Measurements from ENCODE around the gene CYB561D1.

CYB561D1 gene

GRCh38 chr1:109501644-109502363 is 7.9 kb downstream of the CYB561D1 start:
- H3K27me3 ChIP-seq (ENCODE audit: control insufficient read depth, insufficient read depth, low read length) = peaks cover 11% of the 10 kb centered on the region; the same call in 1 of the 2 replicates
- H3K36me3 ChIP-seq (ENCODE audit: control insufficient read depth, insufficient read depth, low read length) = peaks cover 4% of the 10 kb centered on the region; the same call in 1 of the 2 replicates
- no peak overlapping the region for H3K4me3 ChIP-seq (ENCODE audit: low read depth, low read length)
- no peaks in the 10 kb centered on the region for H3K9me3 ChIP-seq (ENCODE audit: control insufficient read depth, insufficient read depth, low read depth, low read length)
- H3K27ac ChIP-seq (ENCODE audit: low read depth, low read length) = no peak overlapping the region
- H3K9ac ChIP-seq (ENCODE audit: low read length) = no peak overlapping the region
- H3K4me1 ChIP-seq (ENCODE audit: control insufficient read depth, insufficient read depth, low read length) = peaks cover 17% of the 10 kb centered on the region

- Histone ChIP-seq H3K4me1 (ENCODE audit: control insufficient read depth, insufficient read depth, low read length) (peaks cover 16% of the 10 kb centered on the region), H3K9me3 (ENCODE audit: control insufficient read depth, insufficient read depth, low read depth, low read length) (no peaks in the 10 kb centered on the region), H3K27me3 (ENCODE audit: control insufficient read depth, insufficient read depth, low read length) (peaks cover 17% of the 10 kb centered on the region; the same call in 1 of the 2 replicates), H3K36me3 (ENCODE audit: control insufficient read depth, insufficient read depth, low read length) (peaks cover 4% of the 10 kb centered on the region; the same call in 1 of the 2 replicates), H3K27ac (ENCODE audit: low read depth, low read length) (no peak overlapping the region), H3K9ac (ENCODE audit: low read length) (no peak overlapping the region), H3K4me3 (ENCODE audit: low read depth, low read length) (no peak overlapping the region)
These were observed 8.5 kb downstream of the CYB561D1 start for GRCh38 chr1:109502364-109502851.

- Histone ChIP-seq H3K9ac (ENCODE audit: low read length) (no peak overlapping the region), H3K4me3 (ENCODE audit: low read depth, low read length) (no peak overlapping the region), H3K9me3 (ENCODE audit: control insufficient read depth, insufficient read depth, low read depth, low read length) (no peaks in the 10 kb centered on the region), H3K27me3 (ENCODE audit: control insufficient read depth, insufficient read depth, low read length) (peaks cover 32% of the 10 kb centered on the region), H3K27ac (ENCODE audit: low read depth, low read length) (no peak overlapping the region), H3K4me1 (ENCODE audit: control insufficient read depth, insufficient read depth, low read length) (peaks cover 4% of the 10 kb centered on the region), H3K36me3 (ENCODE audit: control insufficient read depth, insufficient read depth, low read length) (peaks cover 4% of the 10 kb centered on the region; the same call in 1 of the 2 replicates)
These were observed 10.0 kb downstream of the CYB561D1 start for GRCh38 chr1:109503935-109504334.

GRCh38 chr1:109504974-109505373 is 11.1 kb downstream of the CYB561D1 start:
- Histone ChIP-seq H3K27ac (ENCODE audit: low read depth, low read length) (no peak overlapping the region), H3K4me1 (ENCODE audit: control insufficient read depth, insufficient read depth, low read length) (no peaks in the 10 kb centered on the region), H3K36me3 (ENCODE audit: control insufficient read depth, insufficient read depth, low read length) (peaks cover 4% of the 10 kb centered on the region; the same call in 1 of the 2 replicates), H3K4me3 (ENCODE audit: low read depth, low read length) (no peak overlapping the region), H3K27me3 (ENCODE audit: control insufficient read depth, insufficient read depth, low read length) (peaks cover 42% of the 10 kb centered on the region), H3K9me3 (ENCODE audit: control insufficient read depth, insufficient read depth, low read depth, low read length) (no peaks in the 10 kb centered on the region), H3K9ac (ENCODE audit: low read length) (no peak overlapping the region)

- Histone ChIP-seq H3K4me1 (ENCODE audit: control insufficient read depth, insufficient read depth, low read length) (peaks cover 6% of the 10 kb centered on the region; the same call in 1 of the 2 replicates), H3K27me3 (ENCODE audit: control insufficient read depth, insufficient read depth, low read length) (peaks cover 64% of the 10 kb centered on the region), H3K36me3 (ENCODE audit: control insufficient read depth, insufficient read depth, low read length) (no peaks in the 10 kb centered on the region), H3K27ac (ENCODE audit: low read depth, low read length) (no peak overlapping the region), H3K4me3 (ENCODE audit: low read depth, low read length) (no peak overlapping the region), H3K9me3 (ENCODE audit: control insufficient read depth, insufficient read depth, low read depth, low read length) (no peaks in the 10 kb centered on the region), H3K9ac (ENCODE audit: low read length) (no peak overlapping the region)
These were observed 14.3 kb downstream of the CYB561D1 start for GRCh38 chr1:109508001-109508872.

GRCh38 chr1:109508873-109509175 is 14.9 kb downstream of the CYB561D1 start:
- H3K4me1 ChIP-seq (ENCODE audit: control insufficient read depth, insufficient read depth, low read length) = peaks cover 6% of the 10 kb centered on the region; the same call in 1 of the 2 replicates
- no peaks in the 10 kb centered on the region for H3K36me3 ChIP-seq (ENCODE audit: control insufficient read depth, insufficient read depth, low read length)
- H3K9me3 ChIP-seq (ENCODE audit: control insufficient read depth, insufficient read depth, low read depth, low read length) = no peaks in the 10 kb centered on the region
- no peak overlapping the region for H3K27ac ChIP-seq (ENCODE audit: low read depth, low read length)
- no peak overlapping the region for H3K9ac ChIP-seq (ENCODE audit: low read length)
- peak overlapping the region; percentile 78 for H3K4me3 ChIP-seq (ENCODE audit: low read depth, low read length)
- peaks cover 67% of the 10 kb centered on the region for H3K27me3 ChIP-seq (ENCODE audit: control insufficient read depth, insufficient read depth, low read length)

- H3K4me1 ChIP-seq (ENCODE audit: control insufficient read depth, insufficient read depth, low read length) = peaks cover 6% of the 10 kb centered on the region; the same call in 1 of the 2 replicates
These were observed 15.6 kb downstream of the CYB561D1 start, which contains the start of gene AMIGO1 for GRCh38 chr1:109509176-109510134. AMIGO1 (minus strand) TSS chr1:109509727; CDS start chr1:109508912, 815 bp downstream.

GRCh38 chr1:109513110-109513710 is 19.3 kb downstream of the CYB561D1 start:
- H3K9ac ChIP-seq (ENCODE audit: low read length) = no peak overlapping the region
- H3K27me3 ChIP-seq (ENCODE audit: control insufficient read depth, insufficient read depth, low read length) = peaks cover 46% of the 10 kb centered on the region
- no peaks in the 10 kb centered on the region for H3K9me3 ChIP-seq (ENCODE audit: control insufficient read depth, insufficient read depth, low read depth, low read length)
- H3K4me1 ChIP-seq (ENCODE audit: control insufficient read depth, insufficient read depth, low read length) = peaks cover 6% of the 10 kb centered on the region; the same call in 1 of the 2 replicates
- no peaks in the 10 kb centered on the region for H3K36me3 ChIP-seq (ENCODE audit: control insufficient read depth, insufficient read depth, low read length)
- H3K4me3 ChIP-seq (ENCODE audit: low read depth, low read length) = no peak overlapping the region
- H3K27ac ChIP-seq (ENCODE audit: low read depth, low read length) = no peak overlapping the region

More at GRCh38 chr1:109509176-109510134, 15.6 kb downstream of the CYB561D1 start, which contains the start of gene AMIGO1:
- no peaks in the 10 kb centered on the region for H3K36me3 ChIP-seq (ENCODE audit: control insufficient read depth, insufficient read depth, low read length)
- peaks cover 67% of the 10 kb centered on the region for H3K27me3 ChIP-seq (ENCODE audit: control insufficient read depth, insufficient read depth, low read length)
- H3K4me3 ChIP-seq (ENCODE audit: low read depth, low read length) = peak within 1 kb of the TSS; percentile 78
- H3K9ac ChIP-seq (ENCODE audit: low read length) = peak within 1 kb of the TSS; percentile 51
- H3K27ac ChIP-seq (ENCODE audit: low read depth, low read length) = no peak within 1 kb of the TSS
- no peaks in the 10 kb centered on the region for H3K9me3 ChIP-seq (ENCODE audit: control insufficient read depth, insufficient read depth, low read depth, low read length)

GRCh38 chr1:109514846-109515245 is 21.0 kb downstream of the CYB561D1 start:
- H3K36me3 ChIP-seq (ENCODE audit: control insufficient read depth, insufficient read depth, low read length) = no peaks in the 10 kb centered on the region
- no peak overlapping the region for H3K27ac ChIP-seq (ENCODE audit: low read depth, low read length)
- H3K4me3 ChIP-seq (ENCODE audit: low read depth, low read length) = no peak overlapping the region
- no peak overlapping the region for H3K9ac ChIP-seq (ENCODE audit: low read length)
- H3K9me3 ChIP-seq (ENCODE audit: control insufficient read depth, insufficient read depth, low read depth, low read length) = no peaks in the 10 kb centered on the region
- H3K27me3 ChIP-seq (ENCODE audit: control insufficient read depth, insufficient read depth, low read length) = peaks cover 30% of the 10 kb centered on the region
- H3K4me1 ChIP-seq (ENCODE audit: control insufficient read depth, insufficient read depth, low read length) = peaks cover 6% of the 10 kb centered on the region; the same call in 1 of the 2 replicates

- no peaks in the 10 kb centered on the region; the same call in 1 of the 2 replicates for H3K4me1 ChIP-seq (ENCODE audit: control insufficient read depth, insufficient read depth, low read length)
- peaks cover 20% of the 10 kb centered on the region for H3K27me3 ChIP-seq (ENCODE audit: control insufficient read depth, insufficient read depth, low read length)
- H3K9ac ChIP-seq (ENCODE audit: low read length) = no peak overlapping the region
- H3K9me3 ChIP-seq (ENCODE audit: control insufficient read depth, insufficient read depth, low read depth, low read length) = no peaks in the 10 kb centered on the region
- H3K36me3 ChIP-seq (ENCODE audit: control insufficient read depth, insufficient read depth, low read length) = no peaks in the 10 kb centered on the region
- H3K4me3 ChIP-seq (ENCODE audit: low read depth, low read length) = no peak overlapping the region
- H3K27ac ChIP-seq (ENCODE audit: low read depth, low read length) = no peak overlapping the region
These were observed 23.0 kb downstream of the CYB561D1 start for GRCh38 chr1:109516872-109517271.

Data from HUES6 (cell line).